Esophagus muscularis mucosa (tissue), 4 donors: ENCODE results near the gene LRPPRC. TPM values are rescaled to one million over a fixed set of nuclear protein-coding genes. Genes with fewer than 3 reads are reported as not detected.

Experiments used
- DNase-seq: peaks from one replicate; pipeline ENCODE4 v3.0.0-alpha.2; 2017; ENCODE audit errors: extremely low spot score
- H3K27ac ChIP-seq, 4 donors: fragments of 200-600 bp; sonication (generic); replicated peaks in 1 of 4; 1 replicate in 3 of 4; 2 replicates in 1 of 4; pipeline ENCODE4 v1.5.1; 2016 to 2019; ENCODE audit warnings: mild to moderate bottlenecking in 1 of 4
- H3K27me3 ChIP-seq, 4 donors: fragments of 200-600 bp; sonication (generic); one replicate each; pipeline versions ENCODE4 v1.5.1 to v1.6.0; 2016 to 2019
- H3K36me3 ChIP-seq, 4 donors: fragments of 200-600 bp; sonication (generic); one replicate each; pipeline ENCODE4 v1.5.1; 2016 to 2019
- H3K4me1 ChIP-seq, 4 donors: fragments of 200-600 bp; sonication (generic); one replicate each; pipeline ENCODE4 v1.5.1; 2016 to 2019
- H3K4me3 ChIP-seq, 4 donors: fragments of 200-600 bp; sonication (generic); 1 replicate in 2 of 4; 2 replicates in 2 of 4; pipeline ENCODE4 v1.5.1; 2016 to 2019; ENCODE audit warnings: mild to moderate bottlenecking in 4 of 4, moderate library complexity in 1 of 4
- H3K9me3 ChIP-seq, 4 donors: fragments of 200-600 bp; sonication (generic); 1 replicate in 3 of 4; 2 replicates in 1 of 4; pipeline ENCODE4 v1.5.1; 2016 to 2019
- CTCF ChIP-seq, 3 experiments: fragments of 200-600 bp in 2 of 3; fragments of 450-650 bp in 1 of 3; sonication (generic) in 2 of 3; IDR thresholded peaks; one replicate each; pipeline ENCODE4 v1.5.1; 2017 to 2019; ENCODE audit warnings: antibody characterized with exemption in 3 of 3, mild to moderate bottlenecking in 2 of 3, moderate library complexity in 1 of 3
- EP300 ChIP-seq: sonication (generic); formaldehyde crosslinking; IDR thresholded peaks from one replicate; pipeline ENCODE4 v1.6.1; 2017; ENCODE audit warnings: antibody characterized with exemption
- POLR2A ChIP-seq: fragments of 450-650 bp; IDR thresholded peaks from one replicate; pipeline ENCODE4 v1.6.1; 2017; ENCODE audit warnings: antibody characterized with exemption, moderate library complexity, mild to moderate bottlenecking, low read depth
- POLR2AphosphoS5 ChIP-seq, 2 donors: sonication (generic); formaldehyde crosslinking; IDR thresholded peaks; one replicate each; pipeline ENCODE4 v1.6.1; 2017; ENCODE audit warnings: antibody characterized with exemption in 2 of 2
- WGBS: methylation state at CpG from one replicate; pipeline ENCODE4 v1.1.5; 2018; 5-methylcytosine and 5-hydroxymethylcytosine counted together
- intact Hi-C: fragments of 100-400 bp; cut with DNase I; formaldehyde crosslinking; loops from one replicate; pipeline ENCODE4 v1.15.1; 2023
- total RNA-seq, 4 donors: library from RNA; depleted of rRNA; stranded (reverse); fragments of >200 nt; gene quantifications; one replicate each; pipeline versions ENCODE4 v1.1.0 to v1.2.1, GENCODE V29; 2016

LRPPRC gene
- total RNA-seq, 4 donors from 2014 or later, result 38.4 to 44.6 (median 43.0) TPM

DNA sequence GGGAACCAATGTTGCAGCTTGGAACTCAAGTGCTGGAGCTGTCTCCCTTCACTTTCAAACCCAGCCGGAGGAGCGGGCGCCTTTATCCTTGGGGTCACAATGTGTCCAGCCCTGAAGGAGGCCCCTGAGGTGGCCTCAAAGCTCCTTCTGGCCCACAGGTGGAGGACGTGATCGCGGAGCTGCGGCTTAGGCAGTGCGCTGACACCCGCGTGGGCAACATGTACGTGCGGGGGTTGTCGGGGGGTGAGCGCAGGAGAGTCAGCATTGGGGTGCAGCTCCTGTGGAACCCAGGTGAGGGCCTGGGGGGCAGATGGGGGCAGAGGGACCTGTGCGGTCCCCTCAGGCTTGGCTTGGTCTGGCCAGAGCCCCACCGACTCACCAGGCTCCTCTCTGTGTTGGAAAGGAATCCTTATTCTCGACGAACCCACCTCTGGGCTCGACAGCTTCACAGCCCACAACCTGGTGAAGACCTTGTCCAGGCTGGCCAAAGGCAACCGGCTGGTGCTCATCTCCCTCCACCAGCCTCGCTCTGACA, 143.5 kb downstream of the LRPPRC start:
- TF ChIP-seq CTCF (IDR thresholded peaks at IDR 0.05), result no peak
- TF ChIP-seq POLR2A, result no peak
- TF ChIP-seq POLR2AphosphoS5 (IDR thresholded peaks at IDR 0.05), result no peak
- no peak for TF ChIP-seq EP300
- Histone ChIP-seq H3K4me3 (no peak overlapping the region), H3K27ac (no peak overlapping the region), H3K27me3 (peaks cover 0 to 46% (median 0%) of the 10 kb centered on the region in 4 donors), H3K9me3 (no peaks in the 10 kb centered on the region), H3K36me3 (no peaks in the 10 kb centered on the region), H3K4me1 (no peaks in the 10 kb centered on the region)
- 92% methylated on average over 21 of the region's 21 CpGs for WGBS
- DNase-seq, result no peak
- intact Hi-C loops, result no loop called here

DNA sequence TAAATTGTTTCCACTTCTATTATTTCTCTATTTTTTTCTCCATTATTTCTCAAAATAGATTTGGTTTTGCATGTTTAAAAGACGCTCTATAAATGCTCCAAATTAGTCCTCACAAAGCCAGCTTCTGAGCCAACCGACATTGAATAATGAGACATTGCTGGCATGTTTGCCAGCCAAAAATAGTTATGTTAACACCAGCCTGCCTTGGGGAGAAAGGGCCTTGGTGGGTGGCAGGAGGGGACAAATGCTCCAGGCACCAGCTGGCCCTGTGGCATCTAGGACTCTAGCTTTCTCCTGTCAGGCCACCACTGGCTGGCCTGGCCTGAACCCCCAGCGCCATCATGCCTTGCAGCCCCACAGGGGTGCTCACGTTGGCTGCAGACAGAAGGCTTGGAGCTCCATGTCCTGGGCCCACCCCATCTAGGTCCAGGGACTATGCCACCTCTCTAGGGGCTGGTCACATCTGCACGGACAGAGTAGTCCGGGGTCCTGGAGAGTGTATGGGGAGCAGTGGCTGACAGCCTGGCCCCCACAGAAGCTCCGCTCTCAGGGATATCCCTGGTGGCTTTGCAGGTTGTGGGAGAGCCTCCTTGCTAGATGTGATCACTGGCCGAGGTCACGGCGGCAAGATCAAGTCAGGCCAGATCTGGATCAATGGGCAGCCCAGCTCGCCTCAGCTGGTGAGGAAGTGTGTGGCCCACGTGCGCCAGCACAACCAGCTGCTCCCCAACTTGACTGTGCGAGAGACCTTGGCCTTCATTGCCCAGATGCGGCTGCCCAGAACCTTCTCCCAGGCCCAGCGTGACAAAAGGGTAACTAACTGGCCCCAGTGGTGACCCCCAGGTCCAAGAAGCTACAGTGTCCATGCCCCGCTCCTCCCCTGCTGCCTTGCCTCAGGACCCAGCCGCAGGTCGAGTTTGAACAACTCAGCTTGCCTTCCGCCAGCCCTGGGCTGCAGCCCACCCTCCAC, 144.5 kb downstream of the LRPPRC start:
- TF ChIP-seq EP300 (no peak), POLR2AphosphoS5 (IDR thresholded peaks at IDR 0.05) (no peak), CTCF (IDR thresholded peaks at IDR 0.05) (no peak), POLR2A (no peak)
- Histone ChIP-seq H3K27me3 (peaks cover 0 to 42% (median 0%) of the 10 kb centered on the region in 4 donors), H3K36me3 (no peaks in the 10 kb centered on the region), H3K9me3 (no peaks in the 10 kb centered on the region), H3K27ac (no peak overlapping the region), H3K4me1 (no peaks in the 10 kb centered on the region), H3K4me3 (no peak overlapping the region)
- DNase-seq, result no peak
- WGBS, result 77% methylated on average over 8 of the region's 20 CpGs
- intact Hi-C loops, result no loop called here

DNA sequence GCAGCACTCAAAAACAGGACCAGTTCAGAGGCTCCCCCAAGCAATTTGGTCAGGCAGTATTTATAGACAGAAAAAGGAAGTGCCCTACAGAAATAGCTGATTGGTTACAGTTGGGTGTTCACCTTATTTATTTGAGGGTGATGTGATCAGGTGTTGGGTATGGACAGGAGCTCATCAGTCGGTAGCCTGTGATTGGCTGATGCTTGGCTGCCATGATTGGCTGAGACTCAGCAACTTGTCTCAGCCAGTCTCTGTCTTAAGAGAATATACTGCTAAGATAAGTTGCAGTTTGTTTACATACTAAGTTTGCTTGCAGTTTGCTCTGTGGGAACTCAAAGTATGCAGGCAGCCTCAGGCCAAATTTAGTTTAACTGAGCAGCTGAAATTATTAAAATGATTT, 147.6 kb downstream of the LRPPRC start:
- Histone ChIP-seq H3K4me3 (no peak overlapping the region), H3K9me3 (no peaks in the 10 kb centered on the region), H3K4me1 (no peaks in the 10 kb centered on the region), H3K27me3 (peaks cover 0 to 22% (median 0%) of the 10 kb centered on the region in 4 donors), H3K27ac (no peak overlapping the region), H3K36me3 (no peaks in the 10 kb centered on the region)
- intact Hi-C loops, result no loop called here
- DNase-seq, result no peak
- TF ChIP-seq CTCF (IDR thresholded peaks at IDR 0.05), result no peak
- TF ChIP-seq POLR2AphosphoS5 (IDR thresholded peaks at IDR 0.05), result no peak
- no peak for TF ChIP-seq EP300
- no peak for TF ChIP-seq POLR2A
- 78% methylated on average over 1 of the region's 1 CpG for WGBS

DNA sequence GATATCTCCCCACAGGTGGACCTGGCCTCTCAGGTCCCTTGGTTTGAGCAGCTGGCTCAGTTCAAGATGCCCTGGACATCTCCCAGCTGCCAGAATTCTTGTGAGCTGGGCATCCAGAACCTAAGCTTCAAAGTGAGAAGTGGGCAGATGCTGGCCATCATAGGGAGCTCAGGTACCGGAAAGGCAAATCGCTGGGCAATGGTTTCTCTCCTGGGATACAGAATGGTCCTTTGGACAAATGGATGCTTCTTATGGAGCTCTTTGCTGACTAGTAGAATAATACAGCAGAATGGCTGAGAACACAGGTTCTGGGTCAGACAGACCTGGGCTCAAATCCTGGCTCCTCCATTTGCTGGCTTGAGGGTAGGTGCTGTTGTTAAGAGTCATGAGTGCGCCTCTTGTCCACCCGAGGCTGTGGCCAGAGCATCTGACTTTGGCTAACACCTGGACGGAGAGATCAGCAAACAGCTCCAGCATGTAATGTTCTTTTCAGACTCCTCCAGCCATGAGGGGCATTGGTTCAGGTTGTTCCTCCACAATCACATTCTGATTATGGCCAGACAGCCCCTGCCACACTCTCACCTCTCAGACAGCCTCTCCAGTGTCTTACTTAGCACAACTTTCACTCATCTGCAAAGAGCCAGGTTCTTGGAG, 149.5 kb downstream of the LRPPRC start:
- peak; percentile 82 for DNase-seq
- no peaks in the 10 kb centered on the region for H3K4me1 ChIP-seq
- TF ChIP-seq CTCF (IDR thresholded peaks at IDR 0.05), result no peak
- TF ChIP-seq POLR2A, result no peak
- TF ChIP-seq EP300, result no peak
- no peak for TF ChIP-seq POLR2AphosphoS5 (IDR thresholded peaks at IDR 0.05)
- intact Hi-C loops, result no loop called here
- H3K27me3 ChIP-seq, result peaks cover 0 to 3% (median 0%) of the 10 kb centered on the region in 4 donors
- 90% methylated on average over 5 of the region's 5 CpGs for WGBS
- H3K4me3 ChIP-seq, result no peak overlapping the region
- H3K9me3 ChIP-seq, result no peaks in the 10 kb centered on the region
- no peak overlapping the region for H3K27ac ChIP-seq
- no peaks in the 10 kb centered on the region for H3K36me3 ChIP-seq
